AG09319 (cell line): ENCODE results near the gene FLNB.

Experiments used
- DNase-seq: peaks from one replicate; pipeline ENCODE4 v3.0.0-alpha.2; 2010; ENCODE audit warnings: low read depth; ENCODE audit errors: extremely low read depth
- TF ChIP-seq, protein P1 (sequence below): IDR thresholded peaks from 2 replicates; pipeline ENCODE4 v1.5.1; 2011; ENCODE audit warnings: low read depth, mild to moderate bottlenecking, inconsistent platforms, low read length, moderate library complexity

FLNB gene

GRCh38 chr3:58066842-58067241, 58.6 kb downstream of the FLNB start:
- TF ChIP-seq, protein P1, sequence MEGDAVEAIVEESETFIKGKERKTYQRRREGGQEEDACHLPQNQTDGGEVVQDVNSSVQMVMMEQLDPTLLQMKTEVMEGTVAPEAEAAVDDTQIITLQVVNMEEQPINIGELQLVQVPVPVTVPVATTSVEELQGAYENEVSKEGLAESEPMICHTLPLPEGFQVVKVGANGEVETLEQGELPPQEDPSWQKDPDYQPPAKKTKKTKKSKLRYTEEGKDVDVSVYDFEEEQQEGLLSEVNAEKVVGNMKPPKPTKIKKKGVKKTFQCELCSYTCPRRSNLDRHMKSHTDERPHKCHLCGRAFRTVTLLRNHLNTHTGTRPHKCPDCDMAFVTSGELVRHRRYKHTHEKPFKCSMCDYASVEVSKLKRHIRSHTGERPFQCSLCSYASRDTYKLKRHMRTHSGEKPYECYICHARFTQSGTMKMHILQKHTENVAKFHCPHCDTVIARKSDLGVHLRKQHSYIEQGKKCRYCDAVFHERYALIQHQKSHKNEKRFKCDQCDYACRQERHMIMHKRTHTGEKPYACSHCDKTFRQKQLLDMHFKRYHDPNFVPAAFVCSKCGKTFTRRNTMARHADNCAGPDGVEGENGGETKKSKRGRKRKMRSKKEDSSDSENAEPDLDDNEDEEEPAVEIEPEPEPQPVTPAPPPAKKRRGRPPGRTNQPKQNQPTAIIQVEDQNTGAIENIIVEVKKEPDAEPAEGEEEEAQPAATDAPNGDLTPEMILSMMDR: no peak
- DNase-seq: no peak

GRCh38 chr3:58068122-58068809, 60.0 kb downstream of the FLNB start:
- DNase-seq: no peak
- TF ChIP-seq, protein P1: no peak

DNA sequence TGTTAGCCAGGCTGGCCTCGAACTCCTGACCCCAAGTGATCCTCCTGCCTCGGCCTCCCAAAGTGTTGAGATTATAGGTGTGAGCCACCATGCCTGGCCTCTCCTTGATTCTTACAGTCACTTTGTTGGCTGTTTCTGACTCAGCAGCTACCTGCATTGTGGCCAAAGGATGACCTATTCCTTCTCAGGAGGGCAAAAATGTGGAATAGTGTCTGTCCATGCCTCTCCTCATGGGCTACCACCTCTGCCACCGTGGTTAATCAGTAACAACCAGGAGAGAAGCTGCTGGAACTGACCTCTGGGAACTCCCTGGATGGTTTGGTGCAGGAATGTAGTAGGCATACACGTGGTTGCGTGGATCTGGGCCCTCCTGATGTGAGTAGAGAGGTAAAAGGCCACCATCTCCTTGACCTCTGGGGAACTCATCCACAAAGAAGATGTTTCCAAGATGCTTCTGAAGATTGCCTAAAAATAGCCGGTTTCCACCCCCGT, 63.3 kb downstream of the FLNB start:
- TF ChIP-seq, protein P1: no peak
- DNase-seq: no peak

DNA sequence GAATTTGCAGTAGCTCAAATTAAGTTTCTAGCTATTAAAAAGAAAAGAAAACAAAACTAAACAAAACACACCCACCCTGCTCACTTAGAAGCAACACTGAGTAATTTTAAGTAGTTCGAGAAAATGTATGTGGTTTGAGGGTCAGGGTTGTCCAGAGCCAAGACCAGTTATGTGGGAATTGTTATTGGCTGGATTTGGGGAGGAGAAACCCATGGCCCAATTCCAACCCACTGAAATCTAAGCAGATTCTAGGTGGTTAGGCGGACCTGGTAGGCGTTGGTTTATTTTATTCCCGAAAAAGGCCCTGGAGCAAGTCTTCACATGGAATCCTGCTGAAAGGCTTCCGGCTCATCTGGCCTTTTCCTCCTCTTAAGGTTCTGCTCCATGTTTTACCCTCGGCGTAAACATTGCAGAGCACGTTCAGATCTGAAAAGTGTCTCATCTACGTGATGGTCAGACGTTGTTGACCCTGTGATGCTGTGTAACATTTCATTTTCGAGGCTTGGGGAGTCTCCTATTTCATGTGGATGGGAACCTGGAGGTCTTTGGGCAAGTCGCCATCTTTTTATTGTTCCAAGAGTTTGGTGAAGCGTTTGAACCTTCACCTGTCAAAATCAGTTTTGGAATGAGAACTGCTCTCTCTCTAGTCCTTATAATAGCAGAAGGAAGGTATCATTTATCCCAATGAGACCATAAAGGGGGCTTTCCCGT, 64.0 kb downstream of the FLNB start:
- DNase-seq: no peak
- TF ChIP-seq, protein P1: no peak

DNA sequence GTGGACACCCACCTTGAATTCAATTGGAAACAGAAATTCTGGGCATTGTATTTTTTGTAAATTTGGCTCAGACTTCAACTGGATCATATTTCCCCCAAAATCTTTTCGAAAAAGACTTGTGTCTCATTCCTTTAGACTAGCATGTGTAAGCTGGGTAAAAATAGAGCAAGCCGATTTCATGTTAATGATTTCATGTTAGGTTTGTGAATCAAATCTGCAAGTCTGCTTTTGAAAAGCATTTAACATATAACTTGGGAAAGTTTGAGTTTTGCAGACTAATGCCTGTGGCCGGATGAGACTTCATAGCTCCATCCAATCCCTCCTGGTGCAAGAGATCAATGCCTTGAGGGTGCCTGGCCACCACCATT, 64.5 kb downstream of the FLNB start:
- TF ChIP-seq, protein P1: no peak
- DNase-seq: no peak

DNA sequence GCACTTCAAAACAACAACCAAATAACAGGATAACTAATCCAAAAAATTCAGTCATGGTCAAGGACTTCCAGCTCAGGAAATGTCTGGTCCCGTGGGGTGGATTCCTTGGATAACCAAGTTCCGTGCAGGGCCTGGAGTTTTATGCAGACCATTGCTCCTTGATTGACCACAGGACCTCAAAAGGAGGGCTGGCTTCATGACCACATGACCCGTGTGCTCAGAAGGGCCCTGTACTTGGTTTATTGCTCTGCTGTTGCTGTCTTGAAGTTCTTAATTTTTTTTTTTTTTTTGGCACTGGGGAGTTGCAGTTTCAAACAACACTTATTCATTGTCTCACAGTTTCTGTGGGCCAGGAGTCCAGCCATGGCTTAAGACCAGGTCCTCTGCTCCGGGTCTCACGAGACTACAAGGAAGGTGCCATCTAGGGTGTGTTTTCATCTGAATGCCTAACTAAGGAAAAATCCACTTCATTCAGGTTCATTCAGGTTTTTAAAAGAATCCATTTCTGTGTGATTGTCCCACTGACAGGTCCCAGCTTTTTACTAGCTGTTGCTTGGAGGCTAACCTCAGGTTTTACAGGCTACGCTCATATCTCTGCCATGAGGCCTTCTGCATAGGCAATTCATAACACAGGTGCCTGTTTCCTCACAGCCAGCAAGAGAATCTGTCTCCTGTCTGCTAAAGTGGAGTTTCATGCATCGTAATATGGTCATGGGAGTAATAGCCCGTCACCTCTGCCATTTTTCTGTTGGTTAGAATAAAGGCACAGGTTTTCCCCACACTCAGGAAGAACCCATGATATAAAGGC, 65.3 kb downstream of the FLNB start:
- DNase-seq: no peak
- TF ChIP-seq, protein P1: no peak

GRCh38 chr3:58074116-58074715, 66.0 kb downstream of the FLNB start:
- TF ChIP-seq, protein P1: no peak
- no peak for DNase-seq
